Memory B cell (primary cell): ENCODE data around the gene TRIM41.
"Not testable (repeated sequence)": the region's sequence is repeated elsewhere in the genome, so short reads cannot be mapped to it uniquely, and the experiment has no call there.

Source experiments
- ATAC-seq: fragments of 150-1000 bp; cut with Tn5 transposase; 2 replicates; pipeline ENCODE4 v1.10.0; 2021; ENCODE audit warnings: low read depth, mild to moderate bottlenecking, moderate library complexity
- DNase-seq, 2 donors: peaks; one replicate each; pipeline ENCODE4 v3.0.0; 2022; ENCODE audit warnings: low spot score in 2 of 2
- H3K27ac Mint-ChIP-seq: one replicate; pipeline ENCODE4 v1.8.0; 2022; ENCODE audit warnings: mild to moderate bottlenecking, moderate library complexity, mixed read lengths
- H3K27me3 Mint-ChIP-seq: one replicate; pipeline ENCODE4 v1.8.0; 2022; ENCODE audit warnings: mixed read lengths
- H3K36me3 Mint-ChIP-seq: one replicate; pipeline ENCODE4 v1.8.0; 2022; ENCODE audit warnings: mild to moderate bottlenecking, mixed read lengths
- H3K4me1 Mint-ChIP-seq: one replicate; pipeline ENCODE4 v1.8.0; 2022; ENCODE audit warnings: mixed read lengths
- H3K4me3 Mint-ChIP-seq: one replicate; pipeline ENCODE4 v1.8.0; 2022; ENCODE audit warnings: mild to moderate bottlenecking, moderate library complexity, mixed read lengths
- H3K9me3 Mint-ChIP-seq: one replicate; pipeline ENCODE4 v1.8.0; 2022; ENCODE audit warnings: mixed read lengths

Gene TRIM41

DNA sequence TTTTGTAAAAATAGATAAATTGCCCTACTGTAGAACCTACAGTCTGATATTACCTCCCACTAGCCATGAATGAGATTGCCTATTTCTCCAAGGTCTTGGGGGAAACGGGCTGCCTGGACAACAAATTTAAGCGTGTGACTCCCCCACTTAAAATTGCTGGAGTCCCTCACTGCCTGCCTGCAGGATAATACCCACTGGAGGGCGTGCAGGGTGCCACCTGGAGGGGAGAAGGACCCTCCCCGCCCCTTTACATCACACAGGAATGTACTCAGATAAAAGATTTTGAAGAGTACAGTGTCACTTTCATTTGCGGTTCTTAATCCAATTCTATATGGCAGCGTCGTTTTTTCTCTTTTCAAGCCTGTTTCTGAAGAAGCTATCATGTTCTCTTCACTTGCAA lies 11.9 kb upstream of the TRIM41 start:
- no peak overlapping the region for H3K4me3 Mint-ChIP-seq
- H3K4me1 Mint-ChIP-seq, result peaks cover 18% of the 10 kb centered on the region
- H3K27ac Mint-ChIP-seq, result no peak overlapping the region
- peaks cover 4% of the 10 kb centered on the region for H3K9me3 Mint-ChIP-seq
- ATAC-seq, result no peak
- DNase-seq, result no peak
- peaks cover 2% of the 10 kb centered on the region for H3K27me3 Mint-ChIP-seq
- H3K36me3 Mint-ChIP-seq, result peaks cover 2% of the 10 kb centered on the region

DNA sequence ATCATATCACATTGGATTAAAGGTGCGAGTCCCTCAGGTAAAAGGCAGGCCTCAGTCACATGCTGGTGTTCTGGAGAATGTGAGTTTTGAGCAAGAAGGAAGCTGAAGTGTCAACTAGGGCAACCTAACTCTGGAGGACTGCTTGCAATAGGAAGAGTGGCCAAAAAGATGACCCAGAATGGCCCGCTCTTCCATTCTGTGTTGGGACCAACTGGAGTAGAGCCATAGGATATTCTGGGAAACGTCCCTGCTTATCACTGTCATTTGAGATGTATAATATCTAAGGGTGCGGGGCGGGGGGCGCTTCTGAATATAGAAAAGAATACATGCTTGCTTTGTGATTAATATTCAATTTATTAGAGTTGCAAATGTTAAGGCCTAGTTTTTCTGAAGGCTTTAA lies 11.0 kb upstream of the TRIM41 start:
- peaks cover 2% of the 10 kb centered on the region for H3K27me3 Mint-ChIP-seq
- peaks cover 16% of the 10 kb centered on the region for H3K4me1 Mint-ChIP-seq
- H3K9me3 Mint-ChIP-seq, result peaks cover 4% of the 10 kb centered on the region
- no peak overlapping the region for H3K4me3 Mint-ChIP-seq
- DNase-seq, result no peak
- no peak overlapping the region for H3K27ac Mint-ChIP-seq
- ATAC-seq, result no peak
- H3K36me3 Mint-ChIP-seq, result peaks cover 2% of the 10 kb centered on the region

DNA sequence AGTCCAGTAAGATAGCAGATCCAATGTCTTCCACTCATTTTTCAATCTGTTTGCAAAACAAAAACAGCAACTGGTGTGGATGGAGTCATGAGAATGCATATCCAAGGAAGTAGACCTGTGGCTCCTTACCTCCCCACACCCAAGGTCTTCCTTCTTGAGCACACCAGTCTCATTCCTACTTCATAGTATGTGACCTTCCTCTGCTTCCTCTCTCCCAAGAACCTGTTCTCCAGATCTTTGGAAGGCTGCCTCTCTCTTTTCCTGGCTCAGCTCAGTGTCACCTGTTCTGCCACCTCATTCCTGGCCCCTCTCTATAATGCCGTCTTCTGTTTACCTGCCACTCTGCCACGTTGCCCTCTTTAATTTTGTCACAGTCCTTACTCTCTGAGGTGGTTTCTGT lies 10.1 kb upstream of the TRIM41 start:
- H3K27me3 Mint-ChIP-seq, result peaks cover 2% of the 10 kb centered on the region
- peak overlapping the region; percentile 8 for H3K27ac Mint-ChIP-seq
- ATAC-seq (no peak), DNase-seq (no peak)
- peaks cover 2% of the 10 kb centered on the region for H3K36me3 Mint-ChIP-seq
- no peak overlapping the region for H3K4me3 Mint-ChIP-seq
- H3K4me1 Mint-ChIP-seq, result peaks cover 13% of the 10 kb centered on the region
- peaks cover 4% of the 10 kb centered on the region for H3K9me3 Mint-ChIP-seq

DNA sequence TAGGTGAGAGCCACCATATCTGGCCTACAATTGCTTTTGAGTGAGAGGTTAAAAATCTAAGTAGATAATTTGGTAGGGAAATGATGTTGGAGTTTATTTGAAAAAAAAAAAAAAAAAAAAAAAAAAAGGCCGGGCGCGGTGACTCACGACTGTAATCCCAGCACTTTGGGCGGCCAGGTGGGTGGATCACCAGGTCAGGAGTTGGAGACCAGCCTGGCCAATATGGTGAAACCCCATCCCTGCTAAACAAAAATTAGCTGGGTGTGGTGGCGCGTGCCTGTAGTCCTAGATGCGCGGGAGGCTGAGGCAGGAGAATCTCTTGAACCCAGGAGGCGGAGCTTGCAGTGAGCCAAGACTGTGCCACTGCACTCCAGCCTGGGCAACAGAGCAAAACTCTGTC lies 8.8 kb upstream of the TRIM41 start:
- DNase-seq, H3K27me3 Mint-ChIP-seq, H3K27ac Mint-ChIP-seq, H3K9me3 Mint-ChIP-seq, H3K36me3 Mint-ChIP-seq, ATAC-seq, H3K4me3 Mint-ChIP-seq: not testable (repeated sequence)
- peaks cover 13% of the 10 kb centered on the region for H3K4me1 Mint-ChIP-seq

DNA sequence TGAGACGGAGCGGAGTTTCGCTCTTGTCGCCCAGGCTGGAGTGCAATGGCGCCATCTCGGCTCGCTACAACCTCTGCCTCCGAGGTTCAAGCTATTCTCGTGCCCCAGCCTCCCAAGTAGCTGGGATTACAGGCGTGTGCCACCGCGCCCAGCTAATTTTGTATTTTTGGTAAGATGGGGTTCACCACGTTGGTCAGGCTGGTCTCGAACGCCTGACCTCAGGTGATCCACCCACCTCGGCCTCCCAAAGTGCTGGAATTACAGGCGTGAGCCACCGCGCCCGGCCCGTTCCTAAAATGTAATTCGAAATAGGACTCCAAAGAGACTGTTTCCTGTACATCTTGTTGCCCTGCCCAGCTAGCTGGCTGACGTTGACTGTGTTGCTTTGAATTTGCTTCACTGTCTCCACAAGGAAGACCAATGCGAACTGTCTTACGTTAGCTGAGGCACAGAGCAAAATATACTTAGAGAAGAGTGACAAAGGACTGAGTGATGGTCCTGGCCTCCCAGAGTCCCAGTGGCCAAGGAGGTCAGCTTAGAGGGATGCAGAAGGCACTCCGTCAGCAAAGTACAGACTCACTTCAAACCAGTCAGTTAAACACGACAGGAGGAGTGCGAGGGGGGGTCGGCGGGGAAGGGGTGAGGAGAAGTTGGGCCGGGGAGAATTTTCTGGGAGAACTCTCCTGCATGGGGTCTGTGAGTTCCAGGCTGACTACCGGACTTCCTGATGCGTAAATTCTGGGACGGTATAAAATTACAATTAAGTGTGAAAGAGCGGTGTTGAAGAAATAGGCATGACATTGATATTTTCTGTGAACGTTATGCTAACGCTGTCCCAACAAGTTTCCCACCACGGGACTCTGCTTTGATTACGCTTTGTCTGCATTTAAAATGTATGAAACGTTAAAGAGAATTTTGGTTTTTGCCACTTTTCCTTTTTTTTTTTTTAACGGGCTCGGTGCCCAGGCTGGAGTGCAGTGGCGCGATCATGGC lies 6.8 kb upstream of the TRIM41 start:
- H3K27ac Mint-ChIP-seq, result peak overlapping the region; percentile 99
- no peak for DNase-seq
- no peaks in the 10 kb centered on the region for H3K9me3 Mint-ChIP-seq
- no peak for ATAC-seq
- H3K4me3 Mint-ChIP-seq, result peak overlapping the region; percentile 85
- peaks cover 16% of the 10 kb centered on the region for H3K4me1 Mint-ChIP-seq
- H3K36me3 Mint-ChIP-seq, result peaks cover 2% of the 10 kb centered on the region
- H3K27me3 Mint-ChIP-seq, result peaks cover 2% of the 10 kb centered on the region

DNA sequence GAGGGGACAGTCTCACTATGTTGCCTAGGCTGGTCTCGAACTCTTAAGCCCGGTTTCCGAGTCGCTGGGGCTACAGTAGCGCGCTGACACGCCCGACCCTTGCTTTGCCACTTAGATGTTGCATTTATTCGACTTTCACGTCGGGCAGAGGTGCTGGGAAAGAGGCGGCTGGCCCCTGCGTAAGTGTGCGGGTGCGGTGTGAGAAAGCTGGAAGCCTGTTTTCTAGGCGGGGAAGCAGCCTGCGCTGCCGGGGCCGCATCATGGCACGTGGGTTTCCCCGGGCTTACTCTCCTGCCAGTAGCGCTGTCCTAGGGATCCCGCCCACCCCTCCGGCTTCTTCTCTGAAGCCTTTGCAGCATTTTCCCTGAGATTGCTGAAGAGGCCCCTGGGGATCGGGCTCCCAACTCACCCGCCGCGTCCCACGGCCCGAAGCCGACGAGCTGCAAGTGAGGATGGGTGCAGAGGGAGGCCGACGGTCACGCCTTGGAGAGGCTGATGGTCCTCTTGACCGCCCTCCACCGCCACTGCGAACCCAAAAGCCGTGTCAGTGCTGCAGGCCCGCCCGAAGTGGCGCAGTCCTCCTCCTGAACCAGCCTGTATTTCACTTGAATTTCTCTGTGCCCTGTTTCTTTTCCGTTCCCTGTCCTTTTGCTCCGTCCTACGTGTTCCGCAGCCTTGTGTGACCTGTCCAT lies 5.8 kb upstream of the TRIM41 start:
- Mint-ChIP-seq H3K9me3 (no peaks in the 10 kb centered on the region), H3K4me1 (peaks cover 23% of the 10 kb centered on the region), H3K27me3 (peaks cover 2% of the 10 kb centered on the region), H3K27ac (peak overlapping the region; percentile 99), H3K4me3 (peak overlapping the region; percentile 99), H3K36me3 (peaks cover 2% of the 10 kb centered on the region)
- DNase-seq (peak in 1 of 2 donors; percentile 63), ATAC-seq (peak; percentile 26)

DNA sequence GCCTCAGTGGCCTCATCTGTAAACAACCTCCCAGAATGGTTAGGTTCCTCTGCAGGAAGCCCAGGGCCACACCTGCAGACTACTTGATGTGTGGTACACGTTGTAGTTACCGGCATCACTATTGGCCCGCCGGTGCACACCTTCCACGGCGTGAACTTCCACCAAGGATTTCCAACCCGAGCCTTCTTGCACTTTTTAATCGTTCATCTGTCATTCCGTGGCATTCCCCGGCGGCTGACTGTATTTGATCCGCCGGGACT lies 5.3 kb upstream of the TRIM41 start:
- DNase-seq, result no peak
- peaks cover 2% of the 10 kb centered on the region for H3K27me3 Mint-ChIP-seq
- H3K36me3 Mint-ChIP-seq, result peaks cover 2% of the 10 kb centered on the region
- peaks cover 25% of the 10 kb centered on the region for H3K4me1 Mint-ChIP-seq
- ATAC-seq, result peak; percentile 37
- H3K27ac Mint-ChIP-seq, result peak overlapping the region; percentile 99
- peak overlapping the region; percentile 99 for H3K4me3 Mint-ChIP-seq
- H3K9me3 Mint-ChIP-seq, result no peaks in the 10 kb centered on the region

DNA sequence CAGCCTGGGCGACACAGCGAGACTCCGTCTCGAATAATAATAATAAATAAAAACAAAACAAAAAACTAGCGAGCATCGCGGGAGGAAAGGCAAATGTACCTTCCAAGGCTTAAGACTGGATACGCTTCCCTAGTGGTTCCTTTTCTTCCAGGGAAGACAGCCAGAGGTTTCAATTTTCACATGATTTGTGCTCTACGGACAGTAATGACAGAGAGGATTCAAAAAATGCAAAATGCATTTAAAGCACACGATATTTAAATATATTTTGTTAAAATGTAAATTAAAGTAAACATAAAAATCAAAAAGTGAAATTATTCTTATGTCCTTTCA lies 4.3 kb upstream of the TRIM41 start:
- H3K27me3 Mint-ChIP-seq, result no peaks in the 10 kb centered on the region
- peaks cover 26% of the 10 kb centered on the region for H3K4me1 Mint-ChIP-seq
- no peaks in the 10 kb centered on the region for H3K36me3 Mint-ChIP-seq
- H3K27ac Mint-ChIP-seq, result peak overlapping the region; percentile 99
- ATAC-seq (no peak), DNase-seq (no peak)
- peak overlapping the region; percentile 99 for H3K4me3 Mint-ChIP-seq
- no peaks in the 10 kb centered on the region for H3K9me3 Mint-ChIP-seq

DNA sequence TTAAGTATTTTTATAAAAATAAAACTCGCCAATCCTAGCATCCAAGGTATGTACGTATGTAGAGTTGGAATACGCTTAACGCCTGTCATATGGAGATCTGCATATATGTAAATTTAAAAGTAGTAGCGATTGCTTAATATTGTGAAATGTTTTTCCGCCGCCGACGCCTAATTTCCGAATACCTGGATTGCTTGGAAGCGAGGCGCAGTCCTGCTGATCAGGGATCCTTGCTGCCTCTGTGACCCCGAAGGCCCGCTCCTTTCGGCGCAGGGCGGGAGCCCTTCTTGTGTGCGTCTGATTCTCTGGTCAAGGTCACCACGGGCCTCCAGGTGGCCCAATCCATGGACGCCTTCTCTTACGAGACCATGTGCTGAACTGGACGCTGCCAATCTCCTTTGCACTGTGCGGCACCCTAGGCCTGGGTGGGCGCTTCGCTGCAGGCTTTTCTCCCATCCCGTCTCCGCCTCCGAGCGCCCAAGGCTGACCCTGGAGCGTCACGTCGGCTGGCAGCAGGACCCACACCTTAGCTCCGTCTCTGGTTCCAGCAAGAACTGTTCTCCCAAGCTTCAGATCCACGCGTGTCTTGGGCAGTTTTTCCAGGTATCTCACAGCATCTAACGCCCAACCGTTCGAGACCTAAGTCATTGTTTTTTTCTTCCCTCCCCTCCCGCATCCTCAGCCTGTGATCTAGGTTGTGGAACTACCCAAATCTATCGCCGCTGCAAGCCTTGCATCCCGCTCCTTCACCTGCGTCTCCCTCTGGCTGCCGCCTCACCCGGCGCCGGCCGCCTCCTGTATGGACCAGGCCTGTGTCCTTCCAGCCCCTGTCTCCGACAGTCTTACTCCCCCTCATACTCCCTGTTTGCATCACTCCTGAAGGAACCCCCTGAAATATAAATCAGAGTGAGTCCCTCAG lies 3.6 kb upstream of the TRIM41 start:
- H3K36me3 Mint-ChIP-seq, result no peaks in the 10 kb centered on the region
- H3K9me3 Mint-ChIP-seq, result no peaks in the 10 kb centered on the region
- peaks cover 34% of the 10 kb centered on the region for H3K4me1 Mint-ChIP-seq
- H3K27ac Mint-ChIP-seq, result peak overlapping the region; percentile 83
- DNase-seq, result no peak
- no peaks in the 10 kb centered on the region for H3K27me3 Mint-ChIP-seq
- ATAC-seq, result no peak
- peak overlapping the region; percentile 46 for H3K4me3 Mint-ChIP-seq

DNA sequence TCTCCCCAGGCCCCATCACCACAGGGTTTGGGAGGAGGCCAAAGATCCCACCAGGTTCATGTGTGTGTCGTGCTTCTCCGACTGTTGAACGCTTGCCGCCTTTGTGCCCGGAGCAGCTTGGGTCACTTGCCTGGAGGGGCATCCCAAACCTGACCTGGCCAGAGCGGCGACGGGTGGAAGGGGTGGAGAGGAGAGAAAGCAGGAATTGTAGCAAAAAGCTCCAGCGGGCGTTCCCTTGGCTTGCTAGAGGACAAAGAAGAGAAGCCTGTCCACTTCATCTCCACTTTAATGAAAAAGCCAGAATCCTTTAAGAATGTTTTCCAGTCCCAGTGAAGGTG lies 2.9 kb upstream of the TRIM41 start:
- no peaks in the 10 kb centered on the region for H3K27me3 Mint-ChIP-seq
- peaks cover 37% of the 10 kb centered on the region for H3K4me1 Mint-ChIP-seq
- no peak overlapping the region for H3K4me3 Mint-ChIP-seq
- DNase-seq (no peak), ATAC-seq (no peak)
- no peaks in the 10 kb centered on the region for H3K9me3 Mint-ChIP-seq
- H3K36me3 Mint-ChIP-seq, result no peaks in the 10 kb centered on the region
- peak overlapping the region; percentile 83 for H3K27ac Mint-ChIP-seq

DNA sequence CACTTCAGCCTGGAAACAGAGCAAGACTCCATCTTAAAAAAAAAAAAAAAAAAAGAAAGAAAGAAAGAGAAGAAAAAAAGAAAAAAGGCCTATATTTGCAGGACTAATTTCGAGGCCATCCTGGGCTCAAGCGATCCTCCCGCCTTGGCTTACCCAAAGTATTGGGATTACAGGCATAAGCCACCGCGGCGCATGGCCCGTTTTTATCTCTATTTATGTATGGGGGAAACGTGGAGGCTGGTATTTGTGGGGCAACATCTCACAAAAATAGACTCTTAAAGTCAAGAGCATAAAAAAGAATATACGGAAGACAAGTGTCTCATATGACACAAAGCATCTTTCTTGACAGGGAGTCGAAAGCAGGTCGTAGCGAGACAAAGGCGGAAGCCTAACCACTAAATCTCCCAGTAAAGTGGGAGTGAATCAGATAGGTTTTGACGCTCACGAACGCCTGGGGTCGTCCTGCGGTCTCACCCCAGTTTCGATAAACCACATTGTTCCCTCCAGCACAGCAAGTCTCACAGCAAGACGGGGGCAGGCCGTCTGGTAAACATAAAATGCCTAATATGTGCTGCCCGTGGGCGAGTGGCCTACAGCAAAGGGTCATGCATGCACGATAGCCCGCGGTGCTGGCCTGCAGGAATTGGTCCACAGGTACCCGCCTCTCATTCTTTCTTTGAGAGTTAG lies 1.8 kb upstream of the TRIM41 start:
- peak overlapping the region; percentile 96 for H3K27ac Mint-ChIP-seq
- H3K36me3 Mint-ChIP-seq, result no peaks in the 10 kb centered on the region
- ATAC-seq (no peak), DNase-seq (no peak)
- H3K9me3 Mint-ChIP-seq, result no peaks in the 10 kb centered on the region
- no peaks in the 10 kb centered on the region for H3K27me3 Mint-ChIP-seq
- H3K4me1 Mint-ChIP-seq, result peaks cover 38% of the 10 kb centered on the region
- H3K4me3 Mint-ChIP-seq, result peak overlapping the region; percentile 97

DNA sequence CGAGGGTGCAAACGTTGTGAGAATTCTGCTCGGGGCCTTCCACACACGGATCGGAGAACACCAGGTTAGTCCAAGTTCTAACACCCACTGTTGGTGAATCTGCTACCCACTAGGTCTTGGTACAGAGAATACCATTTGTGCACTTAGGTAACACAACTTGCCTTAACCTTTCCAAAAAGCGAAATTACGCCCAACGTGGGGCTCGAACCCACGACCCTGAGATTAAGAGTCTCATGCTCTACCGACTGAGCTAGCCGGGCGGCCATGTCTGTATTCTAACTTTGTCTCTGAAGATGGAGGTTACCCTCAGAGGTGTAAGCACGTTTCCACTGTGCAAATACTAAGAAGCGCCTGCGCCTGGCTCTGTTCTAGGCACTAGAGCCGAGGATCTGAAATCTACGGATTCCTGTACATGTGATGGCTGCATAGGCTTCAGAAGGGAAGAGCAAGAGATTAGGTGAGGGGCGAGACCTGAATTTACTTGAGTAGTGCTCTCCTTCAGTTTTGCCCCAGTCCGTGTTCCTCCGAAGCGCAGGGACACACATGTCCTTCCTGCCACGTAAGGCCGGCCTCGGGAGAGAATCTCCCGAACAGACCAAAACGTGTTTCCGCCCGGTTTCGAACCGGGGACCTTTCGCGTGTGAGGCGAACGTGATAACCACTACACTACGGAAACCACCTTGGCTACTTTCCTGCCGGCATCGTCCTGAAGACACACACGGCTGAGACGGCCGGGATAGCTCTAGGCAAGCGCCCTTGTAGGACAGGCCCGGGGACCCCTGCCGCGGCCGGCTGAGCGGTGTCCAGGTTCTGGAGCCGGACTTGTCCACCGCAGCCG lies 1.1 kb upstream of the TRIM41 start:
- H3K36me3 Mint-ChIP-seq, result peaks cover 1% of the 10 kb centered on the region
- DNase-seq (peak; percentile 99 to 100), ATAC-seq (peak; percentile 25)
- H3K4me3 Mint-ChIP-seq, result peak overlapping the region; percentile 97
- H3K4me1 Mint-ChIP-seq, result peaks cover 35% of the 10 kb centered on the region
- H3K9me3 Mint-ChIP-seq, result no peaks in the 10 kb centered on the region
- peak overlapping the region; percentile 96 for H3K27ac Mint-ChIP-seq
- no peaks in the 10 kb centered on the region for H3K27me3 Mint-ChIP-seq

DNA sequence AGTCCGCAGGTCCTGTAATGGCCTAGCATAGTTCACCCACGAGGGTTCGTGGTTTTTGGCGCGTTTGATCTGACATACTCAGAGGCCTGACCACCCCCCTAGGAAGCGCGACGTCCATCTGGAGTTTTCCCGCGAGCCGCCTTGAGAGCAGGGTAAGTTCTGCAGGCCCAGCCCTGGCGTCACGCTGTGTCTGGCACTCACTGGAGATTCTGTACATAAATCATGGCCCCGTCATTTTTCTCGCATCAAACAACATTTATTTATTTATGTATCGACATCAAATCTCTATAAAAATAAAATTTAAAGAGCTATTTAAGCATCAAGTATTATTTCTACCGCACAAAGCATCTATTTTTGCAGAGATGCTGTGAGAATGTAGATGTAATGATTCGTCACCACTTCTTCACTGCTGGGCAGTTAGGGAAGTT lies 437 bp upstream of the TRIM41 start:
- Mint-ChIP-seq H3K4me1 (peaks cover 34% of the 10 kb centered on the region), H3K9me3 (no peaks in the 10 kb centered on the region), H3K36me3 (peaks cover 2% of the 10 kb centered on the region), H3K27ac (peak overlapping the region; percentile 96), H3K4me3 (peak overlapping the region; percentile 97), H3K27me3 (no peaks in the 10 kb centered on the region)
- DNase-seq (no peak), ATAC-seq (no peak)
